HL-60 (cell line): ENCODE measurements around the gene POU2F3.

Experiments
- CTCF ChIP-seq: IDR thresholded peaks from one replicate; pipeline ENCODE4 v1.5.1; 2011; ENCODE audit warnings: low read length, control low read depth, inconsistent platforms; ENCODE audit not compliant: insufficient read depth
- POLR2AphosphoS5 ChIP-seq: IDR thresholded peaks from 2 replicates; pipeline ENCODE4 v1.6.1; 2012; ENCODE audit warnings: low read depth

- no peak for TF ChIP-seq CTCF
- TF ChIP-seq POLR2AphosphoS5: no peak
Measured at GRCh38 chr11:120331301-120331996, 91.5 kb downstream of the POU2F3 start.
